Raji (cell line): Measurements from ENCODE around the gene ITPR1.

Experiments used
- POLR2A ChIP-seq: IDR thresholded peaks from 2 replicates; pipeline ENCODE4 v1.6.1; 2011; ENCODE audit warnings: low read depth, low read length, control low read depth; ENCODE audit not compliant: insufficient read depth

The ITPR1 gene

DNA sequence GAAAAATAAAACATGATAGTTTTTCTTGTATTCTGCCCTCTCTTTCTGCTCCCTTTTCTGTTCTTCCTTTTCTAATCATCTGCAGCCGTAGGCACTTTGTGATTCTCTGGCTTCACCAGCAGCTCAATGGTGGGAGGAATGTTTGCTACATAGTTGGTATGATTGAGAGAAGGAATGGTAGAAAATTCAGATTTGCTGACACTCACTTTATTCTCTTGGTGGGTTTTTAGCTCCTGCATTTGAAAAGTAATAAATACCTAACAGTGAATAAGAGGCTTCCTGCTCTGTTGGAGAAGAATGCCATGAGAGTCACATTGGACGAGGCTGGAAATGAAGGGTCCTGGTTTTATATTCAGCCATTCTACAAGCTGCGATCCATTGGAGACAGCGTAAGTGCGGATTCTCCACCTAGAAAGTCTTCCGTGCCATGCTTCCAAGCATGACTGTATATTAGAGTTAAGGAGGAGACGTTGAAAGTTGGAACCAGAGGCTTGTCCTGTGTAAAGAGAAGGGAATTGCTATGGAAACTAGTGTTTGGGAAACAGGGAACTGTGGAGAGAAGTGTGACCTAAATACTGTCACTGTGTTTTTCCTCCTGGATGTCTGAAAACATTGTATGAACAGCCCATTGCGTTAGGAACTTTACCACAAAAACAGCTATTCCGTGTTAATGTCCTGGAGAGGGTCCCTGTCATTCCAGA lies 148.9 kb downstream of the ITPR1 start:
- no peak for TF ChIP-seq POLR2A

DNA sequence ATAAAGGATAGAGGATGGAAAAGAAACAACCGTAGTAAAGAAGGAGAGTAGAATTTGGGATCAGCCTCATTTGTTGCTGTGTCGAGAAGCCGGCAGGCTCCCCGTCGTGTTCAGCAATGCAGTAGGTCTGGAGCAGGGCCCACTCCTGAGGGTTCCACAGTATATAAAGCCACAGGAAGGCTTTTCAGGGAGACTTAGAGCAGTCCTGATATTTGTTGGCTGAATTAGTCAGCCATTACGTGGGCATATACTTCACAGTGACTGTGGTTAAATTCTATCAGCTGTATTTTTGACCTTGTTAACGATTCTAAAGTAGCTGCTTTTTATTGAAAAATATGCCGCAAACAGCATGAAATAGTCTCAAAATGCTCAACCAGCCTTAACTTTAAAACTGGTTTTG lies 149.5 kb downstream of the ITPR1 start:
- no peak for TF ChIP-seq POLR2A

DNA sequence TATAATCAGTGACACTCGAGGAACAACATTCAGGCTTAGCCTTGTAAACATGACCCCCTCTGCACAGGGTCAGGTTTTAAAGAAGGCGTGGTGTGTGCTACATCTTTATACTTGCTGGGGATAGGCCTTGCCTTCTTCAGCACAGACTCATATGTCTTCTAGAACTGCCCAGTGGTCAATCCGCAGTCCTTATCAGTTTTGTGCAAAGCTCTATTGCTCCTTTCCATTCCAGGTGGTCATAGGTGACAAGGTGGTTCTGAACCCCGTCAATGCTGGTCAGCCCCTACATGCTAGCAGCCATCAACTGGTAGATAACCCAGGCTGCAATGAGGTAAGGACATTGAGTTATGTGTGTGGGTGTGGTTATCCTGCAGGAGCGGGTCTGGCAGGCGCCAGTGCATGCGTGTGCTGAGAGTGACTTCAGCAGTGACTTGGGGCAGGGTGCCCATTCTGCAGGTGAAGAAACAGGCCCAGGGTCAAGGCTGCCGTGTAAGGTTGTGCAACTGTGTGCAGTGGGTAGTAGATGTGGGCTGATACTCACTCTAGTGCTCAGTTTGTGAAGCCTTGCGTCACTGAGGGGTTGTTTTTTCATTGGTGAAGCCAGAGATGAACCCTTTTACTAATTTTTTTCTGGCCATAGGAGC lies 150.9 kb downstream of the ITPR1 start:
- TF ChIP-seq POLR2A: no peak

DNA sequence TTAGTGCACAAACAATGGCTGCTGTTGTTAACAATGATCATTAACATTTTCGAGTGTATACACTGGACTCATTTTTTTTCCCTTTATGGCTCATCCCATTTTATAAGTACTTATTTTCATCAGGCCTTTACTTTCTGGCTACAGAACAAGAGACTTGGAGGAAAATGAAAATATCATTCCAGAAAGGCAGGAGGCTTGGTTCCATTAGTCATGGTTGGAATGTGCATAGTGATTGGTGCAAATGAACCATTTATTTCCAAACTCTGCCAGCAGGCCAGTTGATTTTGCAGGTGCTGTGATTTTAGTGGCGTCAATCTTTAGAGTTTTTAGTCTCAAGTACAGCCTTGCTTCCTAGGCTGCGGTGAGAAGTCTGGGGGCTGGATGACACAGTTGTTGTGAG lies 151.8 kb downstream of the ITPR1 start:
- no peak for TF ChIP-seq POLR2A

DNA sequence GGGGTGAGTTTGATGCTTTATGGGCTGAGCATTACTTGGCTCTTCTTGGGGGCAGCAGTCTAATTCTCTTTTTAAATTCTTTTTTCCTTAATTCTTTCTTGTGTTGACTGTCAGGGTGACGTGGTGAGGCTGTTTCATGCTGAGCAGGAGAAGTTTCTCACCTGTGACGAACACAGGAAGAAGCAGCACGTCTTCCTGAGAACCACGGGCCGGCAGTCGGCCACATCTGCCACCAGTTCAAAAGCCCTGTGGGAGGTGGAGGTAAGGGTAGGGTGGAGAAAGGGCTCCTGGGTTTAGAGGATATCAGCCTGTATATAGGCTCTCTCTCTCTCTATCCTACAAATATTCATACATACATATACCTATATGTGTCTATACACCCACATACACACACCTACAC lies 152.3 kb downstream of the ITPR1 start:
- TF ChIP-seq POLR2A: no peak

DNA sequence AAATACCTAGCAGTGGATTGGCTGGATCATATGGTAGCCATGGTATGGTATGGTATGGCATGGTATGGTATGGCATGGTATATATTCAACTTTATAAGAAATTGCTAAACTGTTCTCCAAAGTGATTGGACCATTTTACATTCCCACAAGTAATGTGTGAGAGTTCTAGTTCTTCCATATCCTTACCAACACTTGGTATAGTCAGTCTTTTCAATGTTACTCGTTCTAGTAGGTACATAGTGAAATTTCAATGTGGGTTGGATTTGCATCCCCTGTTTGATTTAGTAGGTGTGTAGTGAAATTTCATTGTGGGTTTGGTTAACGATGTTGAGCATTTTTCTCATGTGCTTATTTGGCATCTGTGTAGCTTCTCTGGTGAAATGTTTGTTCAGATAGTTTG lies 154.3 kb downstream of the ITPR1 start:
- no peak for TF ChIP-seq POLR2A

DNA sequence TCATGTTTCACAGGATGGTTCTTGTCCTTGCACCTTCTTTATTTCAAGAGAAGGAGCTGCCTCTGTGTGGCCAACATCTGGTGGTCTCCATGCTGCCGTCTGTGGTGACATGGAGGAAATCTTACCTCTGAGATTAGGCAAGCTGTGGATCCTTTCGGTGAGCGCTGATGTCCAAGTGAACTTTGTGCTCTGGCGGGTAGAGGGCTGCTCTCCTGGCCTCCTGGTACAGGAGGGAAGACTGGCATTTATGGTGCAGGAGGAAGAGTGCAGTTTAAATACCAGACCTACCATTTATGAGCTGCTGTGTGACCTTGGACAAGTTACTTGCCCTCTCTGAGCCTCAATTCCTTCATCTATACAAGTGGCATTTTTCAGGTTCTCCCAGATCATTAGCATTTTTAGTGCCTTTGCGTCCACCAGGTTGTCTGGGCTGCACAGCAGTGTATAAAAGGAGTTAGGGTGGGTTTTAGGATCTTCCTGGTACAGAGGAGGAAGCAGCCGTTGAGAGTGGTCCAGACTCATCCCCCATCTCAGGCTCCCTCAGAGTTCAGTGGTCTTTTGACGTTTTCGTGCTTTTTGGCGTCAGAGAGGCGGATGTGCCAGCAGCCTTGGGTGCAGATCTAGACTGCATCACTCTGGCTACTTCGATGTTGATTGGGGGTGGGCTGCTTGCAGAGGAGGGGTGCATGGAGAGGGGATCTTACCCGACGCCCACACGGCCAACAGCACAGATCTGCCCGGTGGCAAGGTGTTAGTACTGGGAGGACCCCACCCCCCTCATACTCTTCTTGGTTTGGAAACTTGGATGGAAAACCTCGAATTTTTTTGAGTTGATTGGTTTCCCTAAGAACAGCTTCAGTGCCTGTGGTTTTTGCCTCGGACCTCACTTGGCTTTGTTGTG lies 162.2 kb downstream of the ITPR1 start:
- no peak for TF ChIP-seq POLR2A

DNA sequence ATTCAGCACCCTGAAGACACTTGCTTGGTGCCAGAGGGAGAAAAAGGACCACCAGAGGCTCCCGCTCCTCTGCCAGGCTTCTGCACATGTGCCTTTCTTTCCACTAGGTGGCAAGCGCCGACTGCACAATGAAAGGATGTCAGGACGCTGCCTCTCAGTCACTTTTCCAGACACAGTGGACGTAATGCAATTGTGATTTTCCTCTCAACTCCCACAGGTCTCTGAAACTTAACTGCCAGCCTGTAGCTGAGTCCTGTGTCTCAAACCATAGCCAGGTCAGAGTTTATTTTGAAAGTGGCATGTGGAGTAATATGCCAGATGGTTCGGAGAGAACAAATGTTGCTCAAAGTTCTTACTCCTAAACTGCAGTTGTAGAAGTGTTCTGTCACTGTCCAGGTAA lies 162.9 kb downstream of the ITPR1 start:
- TF ChIP-seq POLR2A: no peak

DNA sequence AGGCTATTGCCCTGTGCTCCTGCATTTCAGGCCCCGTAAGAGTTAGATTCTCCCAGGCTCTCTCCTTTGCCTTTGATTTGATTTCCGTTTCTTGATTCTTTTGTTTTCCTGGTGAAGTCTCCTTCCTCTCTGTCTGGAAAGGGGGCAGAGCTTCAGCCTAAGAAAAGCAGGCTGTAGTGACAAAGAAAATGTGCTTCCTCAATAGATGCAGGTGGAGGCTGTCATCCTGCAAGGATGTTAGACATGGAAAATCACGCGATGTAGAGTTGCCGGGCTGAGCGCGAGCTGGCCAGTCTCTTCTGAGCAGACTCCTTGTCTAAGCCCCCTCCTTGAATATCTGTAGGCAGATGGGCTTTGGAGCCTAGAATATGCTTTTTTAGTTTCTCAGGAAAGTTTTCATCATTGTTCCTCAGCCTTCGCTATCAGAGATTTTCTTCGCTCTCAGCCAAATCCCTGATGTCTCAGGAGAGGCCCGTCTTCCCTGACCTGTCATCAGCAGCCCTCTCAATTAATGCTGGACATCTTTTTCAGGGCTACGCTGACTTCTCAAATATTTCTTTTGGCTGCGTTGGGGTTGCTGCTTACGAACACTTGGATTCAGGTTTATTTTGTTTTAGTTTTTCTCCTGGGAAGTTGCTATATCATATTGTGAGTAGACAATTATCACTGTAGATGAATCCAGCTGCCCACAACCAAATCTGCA lies 163.6 kb downstream of the ITPR1 start:
- TF ChIP-seq POLR2A: no peak

DNA sequence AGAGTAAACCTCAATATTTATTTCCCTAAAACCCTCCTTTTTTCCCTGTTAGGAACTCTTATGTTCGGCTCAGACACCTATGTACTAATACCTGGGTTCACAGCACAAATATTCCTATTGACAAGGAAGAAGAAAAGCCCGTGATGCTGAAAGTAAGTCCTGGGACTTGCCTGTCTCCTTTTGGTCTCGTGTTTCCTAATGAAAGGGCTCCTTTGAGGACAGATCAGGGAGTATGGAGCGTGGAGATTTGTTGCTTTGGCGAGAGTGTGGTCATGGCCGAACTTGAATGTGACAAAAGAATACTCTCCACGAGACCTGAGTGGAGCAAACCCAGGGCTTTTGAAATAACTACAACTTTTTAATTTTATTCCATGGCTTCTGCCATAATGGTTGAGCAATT lies 167.8 kb downstream of the ITPR1 start:
- TF ChIP-seq POLR2A: no peak

DNA sequence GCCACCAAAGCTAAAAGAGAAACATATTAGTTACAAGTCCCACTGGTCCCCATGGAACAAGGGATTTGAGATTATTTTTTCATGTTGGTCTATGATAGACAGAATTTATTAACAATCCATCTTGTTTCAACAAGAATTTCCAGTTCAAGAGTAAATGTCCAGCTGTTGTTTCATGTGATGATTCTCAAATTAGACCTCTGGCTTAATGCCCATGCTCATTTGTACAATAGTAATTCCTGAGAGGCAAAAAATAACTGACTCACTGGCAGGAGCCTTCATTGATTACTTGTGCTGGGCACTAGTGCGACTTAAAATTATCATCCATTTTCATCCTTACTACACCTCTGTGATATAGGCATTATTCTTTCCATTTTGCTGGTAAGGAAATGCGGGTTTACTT lies 171.3 kb downstream of the ITPR1 start:
- no peak for TF ChIP-seq POLR2A

DNA sequence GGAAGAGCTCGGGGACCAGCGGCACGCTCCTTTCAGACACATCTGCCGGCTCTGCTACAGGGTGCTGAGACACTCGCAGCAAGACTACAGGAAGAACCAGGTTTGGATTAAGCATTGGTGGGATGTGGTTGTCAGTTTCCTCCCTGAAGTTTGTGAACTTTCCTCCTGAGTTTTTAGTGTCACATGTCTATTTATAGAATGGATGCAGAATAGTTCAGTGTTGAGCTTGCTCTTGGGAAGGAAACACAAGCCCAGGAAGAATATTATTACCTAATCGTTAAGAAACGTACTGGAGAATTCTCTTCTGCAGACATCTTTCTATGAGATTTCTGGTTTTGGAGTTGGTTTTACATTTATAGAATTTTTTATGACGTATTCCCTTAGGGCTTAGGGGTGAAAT lies 172.0 kb downstream of the ITPR1 start:
- no peak for TF ChIP-seq POLR2A

DNA sequence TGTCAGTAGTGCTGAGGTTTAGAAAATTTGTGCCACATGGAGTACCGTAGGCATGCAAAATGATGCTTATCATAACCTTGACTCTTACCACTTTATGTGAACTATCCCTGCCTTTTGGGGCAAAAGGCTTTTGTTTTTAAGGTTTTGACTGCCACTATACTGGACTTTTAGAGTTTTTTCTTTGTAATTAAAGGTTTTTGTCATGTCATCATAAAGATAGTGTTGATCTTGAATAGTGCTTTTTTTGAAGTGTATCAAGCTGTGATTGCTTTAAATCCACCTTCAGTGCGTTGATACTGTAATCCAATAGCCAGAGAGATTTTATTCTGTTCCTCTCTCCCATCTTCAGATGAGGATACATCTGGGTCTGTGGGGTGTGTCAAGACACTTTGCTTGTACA lies 172.9 kb downstream of the ITPR1 start:
- no peak for TF ChIP-seq POLR2A

DNA sequence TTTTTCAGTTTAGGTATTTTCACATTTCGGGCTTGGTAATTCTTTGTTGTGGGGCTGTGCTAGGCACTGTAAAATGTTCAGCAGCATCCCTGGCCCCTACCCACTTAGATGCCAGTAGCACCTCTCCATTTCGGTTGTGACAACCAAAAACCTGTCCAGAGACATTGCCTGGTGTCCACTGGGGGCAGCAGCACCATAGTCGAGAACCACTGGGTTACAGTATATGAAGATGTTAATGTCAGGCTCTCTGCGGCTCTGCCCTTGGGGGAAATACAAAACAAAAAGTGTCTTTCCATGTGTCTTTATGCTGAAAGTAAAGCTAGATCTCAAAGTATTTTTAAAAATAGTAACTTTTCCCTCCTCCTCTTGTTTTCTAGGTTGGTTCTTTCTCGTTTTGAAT lies 177.2 kb downstream of the ITPR1 start:
- TF ChIP-seq POLR2A: no peak

DNA sequence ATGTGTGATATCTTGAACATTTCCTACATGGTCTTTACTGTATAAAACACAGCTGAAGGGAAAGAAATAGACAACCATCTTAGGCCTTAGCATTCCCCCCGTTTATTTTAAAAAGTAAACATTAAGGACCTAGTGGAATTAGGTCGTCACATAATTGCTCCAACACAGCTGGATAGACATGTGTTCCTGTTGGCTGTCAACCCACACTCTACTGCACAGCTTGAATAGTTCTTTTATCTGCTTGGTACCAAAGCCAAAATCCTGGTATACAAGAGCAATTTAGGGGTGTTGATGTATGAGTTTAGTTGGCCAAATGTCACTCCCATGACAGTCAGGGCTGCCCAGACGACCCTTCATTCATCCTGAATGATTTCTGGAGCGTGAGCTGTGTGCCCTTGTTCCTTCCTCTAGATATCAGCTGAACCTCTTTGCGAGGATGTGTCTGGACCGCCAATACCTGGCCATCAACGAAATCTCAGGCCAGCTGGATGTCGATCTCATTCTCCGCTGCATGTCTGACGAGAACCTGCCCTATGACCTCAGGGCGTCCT lies 179.7 kb downstream of the ITPR1 start:
- no peak for TF ChIP-seq POLR2A
